OCI-LY3 (cell line): Measurements from ENCODE around the gene KIAA0040.

ENCODE experiments used
- H2AFZ ChIP-seq: fragments of 200-600, 300-600 bp; shearing (Covaris generic); 2 replicates; pipeline ENCODE4 v1.6.0; 2014; ENCODE audit warnings: antibody characterized with exemption, low read depth, low read length
- H3K27ac ChIP-seq: fragments of 200-600, 300-600 bp; sonication (generic); 2 replicates; pipeline ENCODE4 v1.5.1; 2014; ENCODE audit warnings: mild to moderate bottlenecking, low read length, moderate library complexity, mixed read lengths
- H3K27me3 ChIP-seq: fragments of 200-600, 300-600 bp; sonication (generic); 2 replicates; pipeline ENCODE4 v1.6.1; 2014; ENCODE audit warnings: low read depth, low read length, mixed read lengths
- H3K36me3 ChIP-seq: fragments of 200-600, 300-600 bp; sonication (generic); replicated peaks from 2 replicates; pipeline ENCODE3; 2014; ENCODE audit warnings: low read depth, low read length, mixed read lengths
- H3K4me1 ChIP-seq: fragments of 300-600, 200-600 bp; sonication (generic); 2 replicates; pipeline ENCODE4 v1.6.1; 2014; ENCODE audit warnings: low read length, mixed read lengths
- H3K4me2 ChIP-seq: fragments of 200-600, 300-600 bp; sonication (generic); 2 replicates; pipeline ENCODE4 v1.6.1; 2014; ENCODE audit warnings: low read length, mixed read lengths
- H3K4me3 ChIP-seq: fragments of 300-600, 200-600 bp; sonication (generic); 2 replicates; pipeline ENCODE4 v1.5.1; 2014; ENCODE audit warnings: antibody characterized with exemption, mild to moderate bottlenecking, low read length, moderate library complexity
- H3K79me2 ChIP-seq: fragments of 300-600, 200-600 bp; shearing (Covaris generic); 2 replicates; pipeline ENCODE4 v1.6.1; 2014; ENCODE audit warnings: mild to moderate bottlenecking, low read length, mixed read lengths
- H3K9ac ChIP-seq: fragments of 300-600, 200-600 bp; shearing (Covaris generic); 2 replicates; pipeline ENCODE4 v1.6.0; 2014; ENCODE audit warnings: mild to moderate bottlenecking, low read length, moderate library complexity
- H3K9me3 ChIP-seq: fragments of 200-600, 300-600 bp; shearing (Covaris generic); 2 replicates; pipeline ENCODE4 v1.6.1; 2014; ENCODE audit warnings: low read length, mixed read lengths; ENCODE audit not compliant: insufficient read depth
- H4K20me1 ChIP-seq: fragments of 200-600, 300-600 bp; sonication (generic); 2 replicates; pipeline ENCODE4 v1.6.1; 2016; ENCODE audit warnings: low read length, mixed read lengths; ENCODE audit not compliant: insufficient read depth
- EZH2phosphoT487 ChIP-seq: fragments of 200-600 bp; shearing (Covaris generic); IDR thresholded peaks from 2 replicates; pipeline ENCODE4 v1.6.1; 2018; ENCODE audit warnings: antibody characterized with exemption, mixed run types, low read depth
- TF ChIP-seq, protein P1 (sequence below): fragments of 200-600, 300-600 bp; sonication (generic); IDR thresholded peaks from 2 replicates; pipeline ENCODE4 v1.5.1; 2014; ENCODE audit warnings: antibody characterized with exemption, low read length, low read depth

Gene KIAA0040

DNA sequence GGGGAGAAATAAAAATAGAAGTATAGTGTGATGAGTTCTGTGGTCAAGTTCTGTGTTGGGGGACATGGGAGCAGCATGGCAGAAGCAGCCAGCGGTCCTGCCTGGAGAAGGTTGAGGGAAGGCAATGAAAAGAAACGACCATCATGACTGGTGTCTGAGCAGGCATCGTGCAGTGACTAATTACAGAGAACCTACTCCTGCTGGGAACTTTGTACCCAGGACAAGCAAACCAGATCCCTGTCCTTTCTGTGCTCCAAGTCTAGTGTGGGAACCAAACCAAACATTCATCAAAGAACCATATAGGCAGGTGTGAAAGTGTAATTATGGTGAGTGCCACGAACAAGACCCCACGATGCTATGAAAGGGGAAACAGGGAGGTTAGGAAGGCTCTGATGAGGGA is 25.8 kb downstream of the KIAA0040 start:
- Histone ChIP-seq H3K79me2 (no peaks in the 10 kb centered on the region), H3K36me3 (peaks cover 45% of the 10 kb centered on the region), H3K4me3 (no peak overlapping the region), H2AFZ (no peak overlapping the region), H3K9me3 (no peaks in the 10 kb centered on the region), H3K27ac (no peak overlapping the region), H3K4me2 (no peak overlapping the region), H3K4me1 (peaks cover 7% of the 10 kb centered on the region), H3K9ac (no peak overlapping the region), H4K20me1 (peaks cover 24% of the 10 kb centered on the region; the same call in 1 of the 2 replicates), H3K27me3 (no peaks in the 10 kb centered on the region)
- no peak for TF ChIP-seq EZH2phosphoT487
- TF ChIP-seq, protein P1, sequence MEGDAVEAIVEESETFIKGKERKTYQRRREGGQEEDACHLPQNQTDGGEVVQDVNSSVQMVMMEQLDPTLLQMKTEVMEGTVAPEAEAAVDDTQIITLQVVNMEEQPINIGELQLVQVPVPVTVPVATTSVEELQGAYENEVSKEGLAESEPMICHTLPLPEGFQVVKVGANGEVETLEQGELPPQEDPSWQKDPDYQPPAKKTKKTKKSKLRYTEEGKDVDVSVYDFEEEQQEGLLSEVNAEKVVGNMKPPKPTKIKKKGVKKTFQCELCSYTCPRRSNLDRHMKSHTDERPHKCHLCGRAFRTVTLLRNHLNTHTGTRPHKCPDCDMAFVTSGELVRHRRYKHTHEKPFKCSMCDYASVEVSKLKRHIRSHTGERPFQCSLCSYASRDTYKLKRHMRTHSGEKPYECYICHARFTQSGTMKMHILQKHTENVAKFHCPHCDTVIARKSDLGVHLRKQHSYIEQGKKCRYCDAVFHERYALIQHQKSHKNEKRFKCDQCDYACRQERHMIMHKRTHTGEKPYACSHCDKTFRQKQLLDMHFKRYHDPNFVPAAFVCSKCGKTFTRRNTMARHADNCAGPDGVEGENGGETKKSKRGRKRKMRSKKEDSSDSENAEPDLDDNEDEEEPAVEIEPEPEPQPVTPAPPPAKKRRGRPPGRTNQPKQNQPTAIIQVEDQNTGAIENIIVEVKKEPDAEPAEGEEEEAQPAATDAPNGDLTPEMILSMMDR: no peak

DNA sequence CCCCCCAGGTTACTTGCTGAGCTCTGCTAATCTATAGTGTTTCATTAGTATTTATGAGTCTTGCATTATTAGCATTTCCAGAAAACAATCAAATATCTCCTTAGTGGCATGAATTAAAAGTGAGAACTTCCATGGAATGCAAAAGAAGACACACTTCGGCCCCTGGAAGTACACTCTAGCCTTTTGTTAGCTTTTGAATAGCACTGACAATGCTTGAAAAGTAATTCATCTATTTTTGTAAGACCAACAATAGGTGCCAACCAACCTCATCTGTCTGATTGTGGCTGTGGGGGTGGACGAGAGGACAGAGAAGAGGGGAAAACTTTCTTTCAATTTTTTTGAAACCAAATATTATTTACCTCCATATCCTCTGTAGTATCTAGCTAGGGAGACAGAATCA is 27.8 kb downstream of the KIAA0040 start:
- TF ChIP-seq, protein P1: no peak
- no peak for TF ChIP-seq EZH2phosphoT487
- Histone ChIP-seq H3K9ac (no peak overlapping the region), H3K36me3 (peaks cover 60% of the 10 kb centered on the region), H3K27ac (no peak overlapping the region), H3K4me3 (no peak overlapping the region), H4K20me1 (peaks cover 16% of the 10 kb centered on the region; the same call in 1 of the 2 replicates), H3K79me2 (no peaks in the 10 kb centered on the region), H3K27me3 (no peaks in the 10 kb centered on the region), H3K4me2 (no peak overlapping the region), H2AFZ (no peak overlapping the region), H3K4me1 (peaks cover 7% of the 10 kb centered on the region), H3K9me3 (no peaks in the 10 kb centered on the region)

DNA sequence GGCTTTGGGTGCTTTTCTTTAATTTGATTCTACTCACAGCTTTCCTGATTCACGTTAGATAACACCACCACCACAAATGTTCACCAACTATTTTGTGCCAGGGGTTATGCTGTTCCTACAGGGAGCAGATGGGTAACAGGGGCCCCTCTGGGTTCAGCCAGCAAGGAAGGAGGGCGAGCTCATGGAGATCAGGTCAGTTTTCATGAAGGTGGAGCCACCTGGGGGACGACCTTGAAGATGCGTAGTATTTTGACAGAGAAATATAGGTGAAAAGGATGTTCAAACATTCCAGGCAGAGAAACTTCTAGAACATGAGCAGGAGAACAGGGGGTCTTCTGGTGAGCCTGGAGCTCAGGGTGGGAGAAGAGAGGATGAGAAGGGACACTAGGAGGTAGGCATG is 28.9 kb downstream of the KIAA0040 start:
- Histone ChIP-seq H3K27ac (no peak overlapping the region), H3K4me1 (no peaks in the 10 kb centered on the region), H3K9me3 (no peaks in the 10 kb centered on the region), H3K4me3 (no peak overlapping the region), H3K36me3 (peaks cover 62% of the 10 kb centered on the region), H4K20me1 (peaks cover 7% of the 10 kb centered on the region; the same call in 1 of the 2 replicates), H3K79me2 (no peaks in the 10 kb centered on the region), H2AFZ (no peak overlapping the region), H3K27me3 (no peaks in the 10 kb centered on the region), H3K9ac (no peak overlapping the region), H3K4me2 (no peak overlapping the region)
- TF ChIP-seq EZH2phosphoT487: no peak
- TF ChIP-seq, protein P1: no peak

DNA sequence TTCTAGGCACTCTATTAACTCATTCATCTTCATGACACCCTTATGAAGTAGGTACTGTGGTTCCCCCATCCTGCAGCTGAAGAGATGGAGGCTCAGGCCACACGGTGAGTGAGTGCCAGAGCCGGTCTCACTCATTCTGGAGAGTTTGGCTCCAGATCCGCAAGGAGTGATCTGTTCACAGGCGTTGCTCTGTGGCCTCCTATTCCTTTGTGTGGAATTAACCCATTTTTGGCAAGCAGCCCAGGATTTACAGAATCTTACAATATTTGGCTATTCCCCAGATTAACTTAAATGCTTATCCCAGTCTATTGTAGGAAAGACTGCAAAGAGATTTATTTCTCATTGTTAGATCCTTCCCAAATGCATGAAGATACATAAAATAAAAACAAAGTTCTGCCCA is 29.6 kb downstream of the KIAA0040 start:
- H3K4me1 ChIP-seq: no peaks in the 10 kb centered on the region
- no peaks in the 10 kb centered on the region for H3K27me3 ChIP-seq
- H3K4me2 ChIP-seq: no peak overlapping the region
- no peak overlapping the region for H3K4me3 ChIP-seq
- H3K9ac ChIP-seq: no peak overlapping the region
- H3K9me3 ChIP-seq: no peaks in the 10 kb centered on the region
- no peak overlapping the region for H3K27ac ChIP-seq
- H3K79me2 ChIP-seq: no peaks in the 10 kb centered on the region
- no peak overlapping the region for H2AFZ ChIP-seq
- H4K20me1 ChIP-seq: 0 out of 2 replicates have a peak, but pooled peaks cover 1% of the 10 kb centered on the region
- peaks cover 58% of the 10 kb centered on the region for H3K36me3 ChIP-seq
- TF ChIP-seq, protein P1: no peak
